Lower lobe of right lung (tissue), 2 donors: ENCODE data around the gene SNX14. TPM values are rescaled to one million over a fixed set of nuclear protein-coding genes. Genes with fewer than 3 reads are reported as not detected.

ENCODE experiments used
- ATAC-seq, 2 donors: fragments of 200-7000 bp; cut with Tn5 transposase; one replicate each; pipeline ENCODE4 v1.9.1; 2020 to 2022; ENCODE audit warnings: mild to moderate bottlenecking in 2 of 2, moderate library complexity in 2 of 2
- DNase-seq: peaks from one replicate; pipeline ENCODE4 v3.0.0-alpha.2; 2020
- H3K27ac ChIP-seq: fragments of 200-600 bp; one replicate; pipeline ENCODE4 v1.8.0; 2022
- H3K27me3 ChIP-seq: fragments of 200-600 bp; one replicate; pipeline ENCODE4 v1.8.0; 2022; ENCODE audit warnings: low read depth
- H3K36me3 ChIP-seq: fragments of 200-600 bp; one replicate; pipeline ENCODE4 v1.8.0; 2022; ENCODE audit warnings: mild to moderate bottlenecking
- H3K4me1 ChIP-seq: fragments of 200-600 bp; one replicate; pipeline ENCODE4 v1.8.0; 2022
- H3K4me3 ChIP-seq: fragments of 200-600 bp; one replicate; pipeline ENCODE4 v1.8.0; 2022; ENCODE audit warnings: mild to moderate bottlenecking
- H3K9me3 ChIP-seq: fragments of 200-600 bp; one replicate; pipeline ENCODE4 v1.8.0; 2022
- CTCF ChIP-seq: fragments of 200-600 bp; IDR thresholded peaks from one replicate; pipeline ENCODE4 v1.8.0; 2022; ENCODE audit warnings: antibody characterized with exemption, mild to moderate bottlenecking
- intact Hi-C: fragments of 100-400 bp; cut with DNase I; formaldehyde crosslinking; loops from one replicate; pipeline ENCODE4 v1.11.0; 2022
- total RNA-seq: library from RNA; stranded (reverse); fragmentation: NEBNext Ultra II Directional; extraction: Animal tissue kit (Norgen Biotek cat#: 25700); gene quantifications from one replicate; pipeline ENCODE4 v1.2.1, GENCODE V29; 2021
- donor health status: DM: no; HTN: yes; CAD: no; lungs with severe emphysema.

The SNX14 gene
- total RNA-seq, 1 donor from 2014 or later: 86.7 TPM

DNA sequence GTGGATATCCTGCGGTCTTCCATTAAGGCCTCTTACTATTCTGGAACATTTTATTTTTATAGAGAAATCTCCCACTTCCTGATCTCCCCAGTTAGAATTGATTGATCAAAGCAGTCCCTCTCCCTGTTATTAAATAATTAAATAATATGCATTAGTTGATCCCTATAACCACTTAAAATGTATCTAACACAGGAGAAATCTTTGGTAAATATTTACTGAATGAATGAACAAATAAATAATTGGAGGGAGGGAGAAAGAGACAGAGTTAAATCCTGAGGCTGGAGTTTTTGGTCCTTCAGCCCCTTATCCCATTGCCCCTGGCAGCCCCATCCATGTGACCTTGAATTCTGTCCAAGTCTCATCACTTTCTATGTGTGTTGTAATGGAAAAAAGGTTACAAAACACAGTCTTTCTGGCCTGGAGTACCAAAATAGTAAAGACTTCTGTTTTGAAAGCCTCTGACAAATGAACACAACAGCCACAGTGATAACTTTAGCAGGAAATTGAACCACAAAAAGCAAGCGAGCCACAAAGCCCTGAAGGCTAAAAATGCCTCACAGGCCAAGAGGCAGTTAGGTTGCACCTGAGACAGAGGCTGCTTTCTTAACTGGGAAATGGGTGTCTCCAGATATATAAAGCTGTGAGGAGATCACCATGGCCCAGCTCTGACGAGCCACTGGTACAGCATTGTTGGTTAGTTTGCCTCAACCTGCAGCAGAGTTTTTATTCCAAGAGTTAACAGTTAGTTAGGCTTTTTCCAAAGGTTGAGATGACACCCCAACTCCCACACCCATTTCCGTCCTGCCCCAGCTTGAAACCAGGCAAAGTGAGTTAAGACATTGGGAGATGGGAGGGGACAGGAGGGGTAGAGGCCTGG, 132.5 kb downstream of the SNX14 start:
- DNase-seq: no peak
- no peak for TF ChIP-seq CTCF
- Histone ChIP-seq H3K36me3 (no peaks in the 10 kb centered on the region), H3K4me1 (peaks cover 39% of the 10 kb centered on the region), H3K27ac (peak overlapping the region; percentile 36), H3K4me3 (no peak overlapping the region), H3K9me3 (no peaks in the 10 kb centered on the region), H3K27me3 (no peaks in the 10 kb centered on the region)
- ATAC-seq: peak in 1 of 2 donors; percentile 21
- intact Hi-C loops: no loop called here

- ATAC-seq (no peak), DNase-seq (no peak)
- TF ChIP-seq CTCF: no peak
- intact Hi-C loops: no loop called here
- Histone ChIP-seq H3K9me3 (no peaks in the 10 kb centered on the region), H3K4me3 (no peak overlapping the region), H3K27me3 (no peaks in the 10 kb centered on the region), H3K27ac (no peak overlapping the region), H3K4me1 (peaks cover 32% of the 10 kb centered on the region), H3K36me3 (no peaks in the 10 kb centered on the region)
Observed at GRCh38 chr6:85460154-85460920, 133.3 kb downstream of the SNX14 start.

- H3K4me3 ChIP-seq: no peak overlapping the region
- H3K36me3 ChIP-seq: no peaks in the 10 kb centered on the region
- no peaks in the 10 kb centered on the region for H3K27me3 ChIP-seq
- ATAC-seq (no peak), DNase-seq (no peak)
- peaks cover 27% of the 10 kb centered on the region for H3K4me1 ChIP-seq
- no peak overlapping the region for H3K27ac ChIP-seq
- intact Hi-C loops: no loop called here
- no peak for TF ChIP-seq CTCF
- no peaks in the 10 kb centered on the region for H3K9me3 ChIP-seq
Observed at GRCh38 chr6:85459224-85459901, 134.3 kb downstream of the SNX14 start.

DNA sequence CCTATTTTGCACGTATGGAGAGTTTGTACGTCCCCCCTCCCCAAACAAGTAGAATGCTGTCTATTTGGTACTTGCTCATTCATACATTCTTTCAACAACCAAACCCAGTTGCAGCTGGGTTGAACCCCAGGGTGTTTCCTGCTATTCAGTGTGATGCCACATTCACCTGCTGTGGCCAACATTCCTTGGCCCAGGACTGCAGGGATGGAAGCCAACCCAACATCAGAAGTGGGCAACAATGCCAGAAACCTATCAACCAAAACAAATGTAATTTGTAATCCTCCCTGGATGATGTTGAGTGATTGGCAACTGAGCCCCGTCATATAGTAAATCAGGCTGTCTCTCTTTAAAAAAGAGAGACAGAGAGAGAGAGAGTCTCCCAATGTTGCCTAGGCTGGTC, 134.9 kb downstream of the SNX14 start:
- TF ChIP-seq CTCF: no peak
- DNase-seq: no peak
- Histone ChIP-seq H3K4me1 (peaks cover 27% of the 10 kb centered on the region), H3K4me3 (no peak overlapping the region), H3K27me3 (no peaks in the 10 kb centered on the region), H3K27ac (no peak overlapping the region), H3K9me3 (no peaks in the 10 kb centered on the region), H3K36me3 (no peaks in the 10 kb centered on the region)
- ATAC-seq: no peak
- intact Hi-C loops: no loop called here

DNA sequence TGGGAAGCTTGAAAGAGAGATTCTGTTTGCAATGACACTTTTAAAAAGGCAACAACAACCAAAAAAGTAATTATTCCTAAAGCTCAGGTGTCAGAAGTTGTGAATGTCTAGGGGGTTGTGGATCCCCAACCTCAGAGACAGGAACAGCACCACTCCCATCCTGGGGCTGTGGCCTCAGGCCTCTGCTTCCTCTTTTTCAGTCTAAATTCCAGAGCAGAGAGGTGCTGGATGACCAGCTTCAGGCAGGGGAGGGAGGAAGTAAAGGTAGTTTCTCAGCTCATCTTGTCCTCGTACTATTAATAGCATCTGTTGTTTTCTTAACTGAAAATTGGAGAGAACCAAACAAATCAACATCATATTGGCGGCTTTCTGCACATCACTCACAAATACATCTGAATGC, 135.5 kb downstream of the SNX14 start:
- no peaks in the 10 kb centered on the region for H3K9me3 ChIP-seq
- no peak for DNase-seq
- no peak for ATAC-seq
- H3K27me3 ChIP-seq: no peaks in the 10 kb centered on the region
- H3K27ac ChIP-seq: no peak overlapping the region
- peaks cover 27% of the 10 kb centered on the region for H3K4me1 ChIP-seq
- intact Hi-C loops: no loop called here
- H3K36me3 ChIP-seq: no peaks in the 10 kb centered on the region
- no peak for TF ChIP-seq CTCF
- no peak overlapping the region for H3K4me3 ChIP-seq
